OCI-LY3 (cell line): ENCODE results near the gene TMPRSS5.

Experiments used
- H2AFZ ChIP-seq: fragments of 200-600, 300-600 bp; shearing (Covaris generic); 2 replicates; pipeline ENCODE4 v1.6.0; 2014; ENCODE audit warnings: antibody characterized with exemption, low read depth, low read length
- H3K27ac ChIP-seq: fragments of 200-600, 300-600 bp; sonication (generic); 2 replicates; pipeline ENCODE4 v1.5.1; 2014; ENCODE audit warnings: mild to moderate bottlenecking, low read length, moderate library complexity, mixed read lengths
- H3K27me3 ChIP-seq: fragments of 200-600, 300-600 bp; sonication (generic); 2 replicates; pipeline ENCODE4 v1.6.1; 2014; ENCODE audit warnings: low read depth, low read length, mixed read lengths
- H3K36me3 ChIP-seq: fragments of 200-600, 300-600 bp; sonication (generic); replicated peaks from 2 replicates; pipeline ENCODE3; 2014; ENCODE audit warnings: low read depth, low read length, mixed read lengths
- H3K4me1 ChIP-seq: fragments of 300-600, 200-600 bp; sonication (generic); 2 replicates; pipeline ENCODE4 v1.6.1; 2014; ENCODE audit warnings: low read length, mixed read lengths
- H3K4me2 ChIP-seq: fragments of 200-600, 300-600 bp; sonication (generic); 2 replicates; pipeline ENCODE4 v1.6.1; 2014; ENCODE audit warnings: low read length, mixed read lengths
- H3K4me3 ChIP-seq: fragments of 300-600, 200-600 bp; sonication (generic); 2 replicates; pipeline ENCODE4 v1.5.1; 2014; ENCODE audit warnings: antibody characterized with exemption, mild to moderate bottlenecking, low read length, moderate library complexity
- H3K79me2 ChIP-seq: fragments of 300-600, 200-600 bp; shearing (Covaris generic); 2 replicates; pipeline ENCODE4 v1.6.1; 2014; ENCODE audit warnings: mild to moderate bottlenecking, low read length, mixed read lengths
- H3K9ac ChIP-seq: fragments of 300-600, 200-600 bp; shearing (Covaris generic); 2 replicates; pipeline ENCODE4 v1.6.0; 2014; ENCODE audit warnings: mild to moderate bottlenecking, low read length, moderate library complexity
- H3K9me3 ChIP-seq: fragments of 200-600, 300-600 bp; shearing (Covaris generic); 2 replicates; pipeline ENCODE4 v1.6.1; 2014; ENCODE audit warnings: low read length, mixed read lengths; ENCODE audit not compliant: insufficient read depth
- H4K20me1 ChIP-seq: fragments of 200-600, 300-600 bp; sonication (generic); 2 replicates; pipeline ENCODE4 v1.6.1; 2016; ENCODE audit warnings: low read length, mixed read lengths; ENCODE audit not compliant: insufficient read depth
- CTCF ChIP-seq: fragments of 200-600, 300-600 bp; sonication (generic); IDR thresholded peaks from 2 replicates; pipeline ENCODE4 v1.5.1; 2014; ENCODE audit warnings: antibody characterized with exemption, low read length, low read depth
- EZH2phosphoT487 ChIP-seq: fragments of 200-600 bp; shearing (Covaris generic); IDR thresholded peaks from 2 replicates; pipeline ENCODE4 v1.6.1; 2018; ENCODE audit warnings: antibody characterized with exemption, mixed run types, low read depth

Gene TMPRSS5

GRCh38 chr11:113651023-113651422 is 55.1 kb downstream of the TMPRSS5 start:
- H3K4me2 ChIP-seq: no peak overlapping the region
- H3K9me3 ChIP-seq: no peaks in the 10 kb centered on the region
- no peak overlapping the region for H3K9ac ChIP-seq
- H3K27me3 ChIP-seq: peaks cover 15% of the 10 kb centered on the region; the same call in 1 of the 2 replicates
- no peaks in the 10 kb centered on the region for H3K36me3 ChIP-seq
- H4K20me1 ChIP-seq: no peaks in the 10 kb centered on the region
- H3K27ac ChIP-seq: no peak overlapping the region
- TF ChIP-seq CTCF (no peak), EZH2phosphoT487 (no peak)
- no peak overlapping the region for H2AFZ ChIP-seq
- no peaks in the 10 kb centered on the region for H3K4me1 ChIP-seq
- H3K79me2 ChIP-seq: no peaks in the 10 kb centered on the region
- no peak overlapping the region for H3K4me3 ChIP-seq

DNA sequence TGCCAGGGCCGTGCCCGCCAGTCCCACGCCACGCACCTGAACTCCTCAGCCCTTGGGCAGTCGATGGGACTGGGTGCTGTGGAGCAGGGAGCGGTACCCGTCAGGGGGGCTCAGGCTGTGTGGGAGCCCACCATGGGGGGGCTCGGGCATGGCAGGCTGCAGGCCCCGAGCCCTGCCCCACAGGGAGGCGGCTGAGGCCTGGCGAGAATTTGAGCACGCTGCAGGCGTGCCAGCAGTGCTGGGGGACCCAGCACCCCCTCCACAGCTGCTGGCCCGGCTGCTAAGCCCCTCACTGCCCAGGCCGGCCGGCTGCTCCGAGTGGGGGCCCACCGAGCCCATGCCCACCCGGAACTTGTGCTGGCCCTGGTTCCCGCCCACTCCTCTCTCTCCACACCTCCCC is 56.8 kb downstream of the TMPRSS5 start:
- Histone ChIP-seq H3K36me3 (no peaks in the 10 kb centered on the region), H2AFZ (no peak overlapping the region), H3K27me3 (peaks cover 15% of the 10 kb centered on the region; the same call in 1 of the 2 replicates), H3K4me2 (no peak overlapping the region), H3K9ac (no peak overlapping the region), H3K9me3 (no peaks in the 10 kb centered on the region), H3K4me1 (no peaks in the 10 kb centered on the region), H3K79me2 (no peaks in the 10 kb centered on the region), H4K20me1 (no peaks in the 10 kb centered on the region), H3K27ac (no peak overlapping the region), H3K4me3 (no peak overlapping the region)
- TF ChIP-seq CTCF: no peak
- no peak for TF ChIP-seq EZH2phosphoT487

DNA sequence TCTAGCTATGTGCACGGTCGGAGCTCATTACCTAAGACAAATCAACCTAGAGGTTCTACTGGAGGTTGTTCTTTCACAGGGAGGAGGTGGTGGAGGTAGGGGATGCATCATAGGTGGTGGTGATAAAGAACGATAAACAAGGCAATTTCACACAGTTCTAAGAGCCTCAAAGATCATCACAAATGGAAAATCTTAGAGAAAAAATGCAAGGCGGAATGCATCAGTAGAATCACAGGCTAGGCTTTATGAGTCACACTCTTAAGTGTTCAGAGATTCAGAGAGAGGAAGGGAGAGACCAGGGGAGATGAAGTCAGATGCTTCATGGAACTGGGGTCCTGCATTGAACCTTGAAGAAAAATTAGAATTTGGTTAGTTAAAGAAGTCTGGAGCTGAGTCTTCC is 58.3 kb downstream of the TMPRSS5 start:
- TF ChIP-seq CTCF (no peak), EZH2phosphoT487 (no peak)
- no peaks in the 10 kb centered on the region for H3K79me2 ChIP-seq
- no peaks in the 10 kb centered on the region for H3K4me1 ChIP-seq
- H3K27ac ChIP-seq: no peak overlapping the region
- peaks cover 9% of the 10 kb centered on the region; the same call in 1 of the 2 replicates for H3K27me3 ChIP-seq
- no peak overlapping the region for H3K9ac ChIP-seq
- no peaks in the 10 kb centered on the region for H4K20me1 ChIP-seq
- H3K9me3 ChIP-seq: no peaks in the 10 kb centered on the region
- H3K36me3 ChIP-seq: no peaks in the 10 kb centered on the region
- H3K4me3 ChIP-seq: no peak overlapping the region
- no peak overlapping the region for H3K4me2 ChIP-seq
- H2AFZ ChIP-seq: no peak overlapping the region

GRCh38 chr11:113647108-113647507 is 59.0 kb downstream of the TMPRSS5 start:
- peaks cover 7% of the 10 kb centered on the region; the same call in 1 of the 2 replicates for H3K27me3 ChIP-seq
- no peak overlapping the region for H2AFZ ChIP-seq
- H3K9ac ChIP-seq: no peak overlapping the region
- H4K20me1 ChIP-seq: no peaks in the 10 kb centered on the region
- TF ChIP-seq EZH2phosphoT487: no peak
- no peaks in the 10 kb centered on the region for H3K36me3 ChIP-seq
- no peak overlapping the region for H3K4me2 ChIP-seq
- H3K4me3 ChIP-seq: no peak overlapping the region
- no peak overlapping the region for H3K27ac ChIP-seq
- no peaks in the 10 kb centered on the region for H3K79me2 ChIP-seq
- H3K4me1 ChIP-seq: no peaks in the 10 kb centered on the region
- H3K9me3 ChIP-seq: no peaks in the 10 kb centered on the region
